ENCODE measurements around the gene ABO.
"Not testable (repeated sequence)": the region's sequence is repeated elsewhere in the genome, so short reads cannot be mapped to it uniquely, and the experiment has no call there.

ABO gene

DNA sequence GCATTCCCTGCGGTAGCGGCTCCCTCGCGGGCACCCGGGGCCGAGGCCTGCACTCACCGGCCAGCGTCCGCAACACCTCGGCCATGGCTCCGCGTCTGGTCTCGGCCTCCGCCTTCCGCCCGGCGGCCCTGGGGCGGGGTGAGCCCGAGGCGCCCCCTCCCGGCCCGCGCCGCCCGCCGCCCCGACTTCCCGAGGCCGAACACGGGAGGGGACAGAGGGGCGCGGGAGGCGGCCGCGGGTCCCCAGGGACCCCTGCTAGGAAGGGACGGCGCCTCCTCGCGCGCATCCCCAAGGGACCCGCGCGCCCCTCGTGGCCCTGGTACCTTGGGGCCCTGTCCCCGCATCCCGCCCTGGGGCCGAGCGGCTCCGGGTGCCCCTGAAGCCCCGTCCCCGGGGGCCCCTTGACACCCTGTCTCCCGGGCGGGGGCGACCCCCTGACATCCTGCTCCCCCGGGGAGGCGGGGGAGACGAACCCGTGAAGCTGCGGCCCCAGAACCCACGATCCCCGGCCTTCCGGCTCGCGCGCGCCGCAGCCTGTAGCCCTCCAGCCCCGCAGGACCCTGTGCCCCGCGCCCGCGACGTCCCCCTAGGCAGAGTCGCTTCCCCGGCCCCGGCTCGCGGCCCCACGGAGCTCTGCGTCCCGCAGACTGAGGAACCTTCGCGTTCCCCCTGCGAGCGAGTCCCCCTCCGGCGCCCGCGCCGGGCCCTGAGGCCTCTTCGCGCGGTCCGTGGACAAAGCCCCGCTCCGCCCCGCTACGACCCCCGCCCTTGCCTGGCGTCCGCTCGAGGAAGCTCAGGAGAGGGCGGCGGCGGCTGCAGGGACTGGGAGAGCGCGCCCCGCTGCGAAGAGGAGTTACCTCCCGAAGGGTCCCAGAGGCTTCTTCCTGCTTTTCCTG, at the start of gene ABO:
Gene ABO, minus strand, starts transcription at position 97 of the 896 bp plus-strand sequence.
- DNase-seq (ENCODE audit: low spot score) = no peak

DNA sequence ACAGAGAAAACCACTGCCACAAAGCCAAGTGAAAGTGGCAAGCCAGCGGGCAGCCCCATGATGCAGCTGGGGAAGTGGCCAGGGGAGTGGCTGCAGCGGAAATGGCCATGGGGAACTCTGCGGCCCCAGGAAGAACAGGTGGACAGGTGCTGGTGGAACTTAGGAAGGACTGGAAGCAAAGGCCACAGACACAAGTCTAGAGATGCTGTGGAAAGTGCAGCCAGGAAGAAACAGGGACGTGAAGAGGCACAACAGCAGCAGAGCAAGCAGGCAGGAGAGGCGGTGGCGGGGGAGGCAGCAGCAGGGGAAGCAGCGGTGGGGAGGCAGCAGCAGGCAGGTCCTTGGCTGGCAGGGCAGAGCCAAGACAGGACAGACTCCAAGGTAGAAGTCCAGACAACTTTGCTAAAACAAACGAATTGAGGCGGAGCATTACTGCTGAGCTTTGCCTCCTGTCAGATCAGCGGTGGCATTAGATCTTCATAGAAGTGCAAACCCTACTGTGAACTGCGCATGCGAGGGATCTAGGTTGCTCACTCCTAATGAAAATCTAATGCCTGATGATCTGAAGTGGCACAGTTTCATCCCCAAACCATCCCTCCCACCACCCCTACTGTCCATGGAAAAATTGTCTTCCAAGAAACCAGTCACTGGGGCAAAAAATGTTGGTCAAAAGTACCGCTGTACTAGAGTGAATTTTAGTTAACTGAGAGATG, 49.1 kb upstream of the ABO start:
- DNase-seq (ENCODE audit: low spot score) = no peak

DNA sequence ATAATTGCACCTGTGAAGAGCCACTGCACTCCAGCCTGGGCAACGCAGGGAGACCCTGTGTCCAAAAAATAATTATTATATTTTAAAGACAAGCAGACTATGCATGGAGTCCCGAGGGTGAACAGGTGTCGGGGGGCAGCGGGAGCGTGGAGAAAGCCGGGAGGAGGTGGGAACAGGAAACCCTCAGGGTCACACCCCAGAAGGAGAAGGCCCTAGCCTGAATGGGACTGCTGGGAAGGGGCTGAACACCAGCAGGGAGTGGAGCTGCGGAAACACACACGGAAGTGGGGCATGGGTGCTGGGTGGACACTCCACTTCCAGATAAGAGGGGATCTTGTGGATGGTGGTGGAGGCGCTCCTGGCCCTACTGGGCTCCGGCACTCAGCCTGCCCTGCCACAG, 48.2 kb upstream of the ABO start:
- no peak for DNase-seq (ENCODE audit: low spot score)

DNA sequence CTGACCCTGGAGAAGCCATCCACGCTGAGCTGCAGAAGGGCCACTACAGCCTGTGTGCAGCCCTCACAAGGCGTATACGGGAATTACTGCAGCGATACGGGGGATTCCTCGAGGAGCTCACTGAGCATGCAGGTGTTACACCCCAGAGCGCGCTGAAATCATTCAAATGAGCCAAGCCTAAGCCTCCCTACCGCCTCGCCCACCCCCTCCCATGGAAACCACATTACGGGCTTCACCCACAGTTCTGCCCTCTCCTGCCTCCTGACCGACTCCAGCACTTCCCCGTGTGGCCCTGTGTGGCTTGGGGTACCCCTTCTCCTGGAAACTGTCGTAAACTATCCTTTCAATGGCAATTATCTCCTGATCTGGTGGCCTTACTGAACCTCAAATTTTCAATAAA, 47.7 kb upstream of the ABO start:
- DNase-seq (ENCODE audit: low spot score) = no peak

DNA sequence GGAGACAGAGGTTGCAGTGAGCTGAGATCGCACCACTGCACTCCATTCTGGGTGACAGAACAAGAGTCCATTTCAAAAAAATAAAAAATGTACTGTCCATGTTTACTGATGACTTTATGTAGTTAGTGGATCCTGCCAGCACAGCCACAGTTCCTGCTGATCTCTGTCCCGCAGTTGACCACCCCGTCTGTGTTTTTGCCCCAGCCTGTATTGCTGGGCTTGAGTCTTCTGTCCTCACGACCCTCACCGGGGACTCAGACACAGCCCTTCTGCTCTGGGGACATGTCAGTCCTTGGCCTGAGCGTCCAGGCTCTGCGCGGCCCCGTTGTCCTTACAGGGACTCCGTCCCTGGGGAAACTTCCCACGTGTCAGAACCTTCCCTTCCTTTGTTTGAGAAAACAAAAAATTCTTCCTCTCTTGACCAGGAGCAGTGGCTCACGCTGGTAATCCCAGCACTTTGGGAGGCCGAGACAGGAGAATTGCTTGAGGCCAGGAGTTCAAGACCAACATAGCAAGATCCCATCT, 46.5 kb upstream of the ABO start:
- no peak for DNase-seq (ENCODE audit: low spot score)

DNA sequence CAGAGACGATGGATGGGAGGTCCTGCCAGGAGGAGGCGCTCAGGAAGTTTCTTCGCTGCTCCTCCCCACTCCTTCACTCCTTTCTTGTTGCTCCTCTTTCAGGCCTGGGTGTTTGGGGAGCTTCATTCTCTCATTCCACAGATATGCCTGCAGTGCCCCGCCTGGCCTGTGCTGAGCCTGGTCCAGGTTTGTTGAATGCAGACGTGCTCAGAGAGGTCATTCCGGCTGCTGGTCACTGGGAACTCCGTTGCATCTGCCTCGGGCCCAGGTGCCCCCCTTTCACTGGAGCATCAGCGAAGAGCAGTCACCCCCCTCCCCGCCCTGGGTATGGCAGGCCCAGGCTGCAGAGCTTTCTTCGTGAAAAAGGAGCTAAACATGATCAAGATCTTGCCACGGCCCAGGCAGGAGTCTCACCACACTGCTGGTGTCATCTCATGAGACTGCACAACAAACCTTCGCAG, 45.5 kb upstream of the ABO start:
- no peak for DNase-seq (ENCODE audit: low spot score)

DNA sequence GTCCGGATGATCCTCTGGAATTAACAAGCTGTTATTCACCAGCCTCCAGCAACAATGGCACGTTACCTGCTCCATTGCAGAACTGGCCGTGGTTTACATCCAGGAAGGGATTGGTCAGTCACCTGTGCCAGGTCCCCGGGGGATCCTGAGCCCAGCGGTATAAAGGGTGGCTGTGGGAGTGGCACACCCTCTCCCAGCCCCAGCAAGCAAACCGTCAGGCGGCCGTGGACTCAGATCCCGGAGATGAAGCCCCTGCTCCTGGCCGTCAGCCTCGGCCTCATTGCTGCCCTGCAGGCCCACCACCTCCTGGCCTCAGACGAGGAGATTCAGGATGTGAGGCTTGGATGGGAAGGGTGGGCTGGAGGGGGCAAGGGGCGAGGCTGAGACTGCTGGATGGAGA, 42.5 kb upstream of the ABO start:
- DNase-seq (ENCODE audit: low spot score) = not testable (repeated sequence)

DNA sequence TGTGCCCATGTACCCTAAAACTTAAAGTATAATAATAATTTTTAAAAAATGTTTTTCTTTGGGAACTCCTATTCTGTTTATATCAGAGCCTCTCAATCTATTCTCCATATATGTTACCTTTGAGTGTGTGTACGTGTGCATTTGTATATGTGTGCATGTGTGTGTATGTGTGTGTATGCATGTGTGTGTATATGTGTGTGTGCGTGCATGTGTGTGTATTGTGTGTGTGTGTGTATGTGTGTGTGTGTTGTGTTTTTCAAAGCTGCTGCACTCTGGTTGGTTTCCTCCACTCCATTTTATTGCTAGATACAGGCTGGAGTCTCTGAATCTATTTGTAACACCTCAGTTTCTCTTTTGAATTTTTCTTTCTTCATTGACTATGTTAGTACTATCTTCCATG, 41.0 kb upstream of the ABO start:
- DNase-seq (ENCODE audit: low spot score) = no peak

DNA sequence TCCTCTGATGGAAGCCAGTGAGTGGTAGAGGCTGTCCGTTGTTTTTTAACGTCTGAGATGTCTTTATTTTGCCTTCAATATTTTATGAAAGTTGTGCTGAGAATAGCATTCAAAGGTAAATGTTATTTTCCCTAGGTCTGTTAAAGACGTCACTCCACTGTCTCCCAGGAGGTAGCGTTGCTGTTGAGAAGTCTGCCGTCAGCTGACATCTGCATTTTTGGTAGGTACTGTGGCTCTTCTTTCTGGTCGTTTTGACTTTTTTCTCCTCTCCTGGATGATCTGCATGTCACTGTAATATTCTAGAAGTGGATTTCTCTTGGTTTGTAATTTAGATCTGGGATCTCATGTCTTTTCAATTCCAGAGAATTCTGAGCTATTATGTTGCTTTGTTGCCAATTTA, 34.6 kb upstream of the ABO start:
- DNase-seq (ENCODE audit: low spot score) = no peak

DNA sequence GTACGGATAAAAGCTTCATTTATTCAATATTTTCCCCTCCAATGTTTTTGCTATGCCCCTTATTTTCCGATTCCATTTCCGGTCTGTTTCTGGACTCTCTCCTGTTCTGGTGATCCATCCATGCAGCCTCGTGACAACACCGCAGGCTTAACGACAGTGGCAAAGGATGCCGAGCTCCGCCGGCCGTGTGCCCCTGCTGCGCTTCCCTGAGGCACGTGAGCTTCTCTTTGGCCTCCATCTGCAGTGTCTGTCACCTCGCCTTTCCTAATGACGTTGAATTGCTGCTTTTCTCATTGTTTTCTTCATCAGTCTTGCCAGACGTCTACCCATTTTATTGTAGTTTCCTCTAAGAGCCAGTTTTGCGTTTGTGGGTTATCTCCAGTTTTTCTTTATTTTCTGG, 32.3 kb upstream of the ABO start:
- no peak for DNase-seq (ENCODE audit: low spot score)

DNA sequence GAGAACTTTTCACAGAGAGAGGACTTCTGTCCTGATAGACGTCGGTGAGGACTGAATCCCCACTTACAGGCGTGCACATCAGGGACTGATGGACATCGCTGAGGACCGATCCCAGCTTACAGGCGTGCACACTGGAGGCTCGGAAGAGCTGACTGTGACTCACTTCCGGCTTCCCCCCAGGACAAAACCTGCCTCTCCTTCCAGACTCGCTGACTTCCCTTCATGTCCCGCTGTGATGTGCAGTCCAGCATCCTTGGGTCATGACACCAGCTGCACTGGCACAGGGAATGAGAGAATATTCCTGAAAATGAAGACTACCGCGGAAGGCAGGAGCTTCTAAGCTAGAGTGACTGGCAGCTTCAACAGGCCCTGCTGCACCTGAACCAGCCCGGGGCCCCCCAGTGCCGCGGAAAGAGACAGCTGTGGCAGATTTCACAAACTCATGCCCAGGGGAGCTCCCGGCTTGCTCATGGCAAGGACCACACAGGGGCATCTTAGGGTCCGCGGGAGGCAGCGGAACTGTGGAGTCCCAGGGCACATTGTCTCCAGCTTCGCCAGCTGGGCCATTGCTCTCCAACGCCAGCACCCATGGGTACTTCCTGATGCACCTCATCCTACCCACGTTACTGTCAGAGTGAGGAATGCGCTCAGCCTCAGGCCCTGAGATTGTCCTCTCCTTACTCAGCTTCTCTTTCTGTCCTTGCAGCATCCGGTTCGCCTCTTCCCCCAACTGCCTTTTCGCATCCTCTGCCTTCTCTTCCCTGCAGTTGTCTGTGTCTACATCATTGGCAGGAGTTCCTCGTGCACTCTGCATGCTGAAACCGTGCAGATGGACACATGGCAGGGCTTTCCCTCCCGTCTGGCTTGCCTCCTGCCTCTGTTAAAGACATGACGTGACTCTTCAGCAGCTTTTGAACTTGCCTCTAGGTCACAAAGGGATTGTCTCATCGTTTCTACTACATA, 31.5 kb upstream of the ABO start:
- no peak for DNase-seq (ENCODE audit: low spot score)

DNA sequence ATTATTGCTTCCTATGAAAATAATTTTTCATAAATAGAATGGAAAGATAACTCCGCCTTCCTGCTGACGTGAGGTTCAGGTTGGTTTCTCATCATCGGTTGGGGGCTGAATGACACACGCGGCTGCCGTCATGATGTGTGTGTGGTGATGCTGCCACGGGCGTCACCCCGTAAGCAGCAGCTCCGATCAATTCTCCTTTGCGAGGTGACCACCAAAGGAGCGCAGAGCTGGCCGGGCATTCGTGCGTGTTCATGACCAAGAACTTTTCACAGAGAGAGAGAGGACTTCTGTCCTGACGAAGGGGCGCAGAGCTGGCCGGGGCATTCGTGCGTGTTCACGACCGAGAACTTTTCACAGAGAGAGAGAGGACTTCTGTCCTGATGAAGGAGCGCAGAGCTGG, 30.7 kb upstream of the ABO start:
- DNase-seq (ENCODE audit: low spot score) = no peak

DNA sequence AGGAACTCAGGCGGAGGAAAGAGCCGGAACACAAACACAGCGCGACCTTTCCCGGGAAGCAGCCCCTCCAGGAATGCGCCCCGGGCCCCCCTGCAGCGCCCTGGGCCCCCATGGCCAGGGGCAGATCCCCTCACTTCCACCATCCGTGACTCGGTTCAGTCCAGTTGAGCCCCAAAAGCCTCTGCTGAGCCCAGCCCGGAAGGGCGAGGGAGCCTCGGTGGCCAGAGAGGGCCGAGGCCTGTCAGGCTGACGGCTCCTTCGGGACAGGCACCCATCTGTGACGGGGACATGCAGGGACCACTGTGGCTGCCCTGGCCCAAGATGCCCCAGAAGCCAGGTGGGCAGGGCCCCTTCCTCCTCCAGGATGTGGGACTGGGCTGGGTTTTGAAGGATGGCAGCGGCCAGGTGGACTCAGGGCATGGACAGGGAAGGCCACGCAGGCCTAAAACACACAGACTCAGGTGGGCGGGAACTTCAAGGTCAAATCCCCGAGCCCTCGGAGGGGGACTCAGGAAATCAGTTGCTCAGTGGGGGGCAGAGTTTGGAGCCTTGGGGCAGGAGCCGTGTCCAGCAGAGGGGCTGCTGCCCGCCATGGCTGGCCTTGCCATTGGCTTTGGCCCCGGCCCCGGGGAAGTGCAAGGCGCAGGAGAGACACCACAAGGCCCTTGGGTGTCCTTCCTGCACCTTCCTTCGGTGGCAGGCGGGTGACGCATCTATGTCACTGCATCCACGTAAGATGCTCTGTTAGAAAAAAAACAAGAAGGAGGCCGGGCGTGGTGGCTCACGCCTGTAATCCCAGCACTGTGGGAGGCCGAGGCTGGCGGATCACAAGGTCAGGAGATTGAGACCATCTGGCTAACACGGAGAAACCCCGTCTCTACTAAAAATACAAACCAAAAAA, 29.7 kb upstream of the ABO start:
- no peak for DNase-seq (ENCODE audit: low spot score)

DNA sequence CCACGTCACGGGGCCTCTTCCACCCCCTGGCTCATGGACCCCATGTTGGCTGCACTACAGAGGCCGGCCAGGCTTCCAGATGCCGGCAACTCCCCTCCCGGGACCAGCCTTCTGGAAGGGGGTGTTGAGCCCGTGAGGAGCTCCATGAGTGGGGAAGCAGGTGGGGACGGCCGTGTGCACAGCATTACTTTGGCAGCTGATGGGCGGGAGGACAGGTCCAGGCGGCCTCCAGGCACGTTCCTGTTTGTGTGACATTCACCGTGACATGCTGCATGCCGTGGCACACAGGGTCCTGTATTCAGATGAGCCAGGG, 29.1 kb upstream of the ABO start:
- no peak for DNase-seq (ENCODE audit: low spot score)

DNA sequence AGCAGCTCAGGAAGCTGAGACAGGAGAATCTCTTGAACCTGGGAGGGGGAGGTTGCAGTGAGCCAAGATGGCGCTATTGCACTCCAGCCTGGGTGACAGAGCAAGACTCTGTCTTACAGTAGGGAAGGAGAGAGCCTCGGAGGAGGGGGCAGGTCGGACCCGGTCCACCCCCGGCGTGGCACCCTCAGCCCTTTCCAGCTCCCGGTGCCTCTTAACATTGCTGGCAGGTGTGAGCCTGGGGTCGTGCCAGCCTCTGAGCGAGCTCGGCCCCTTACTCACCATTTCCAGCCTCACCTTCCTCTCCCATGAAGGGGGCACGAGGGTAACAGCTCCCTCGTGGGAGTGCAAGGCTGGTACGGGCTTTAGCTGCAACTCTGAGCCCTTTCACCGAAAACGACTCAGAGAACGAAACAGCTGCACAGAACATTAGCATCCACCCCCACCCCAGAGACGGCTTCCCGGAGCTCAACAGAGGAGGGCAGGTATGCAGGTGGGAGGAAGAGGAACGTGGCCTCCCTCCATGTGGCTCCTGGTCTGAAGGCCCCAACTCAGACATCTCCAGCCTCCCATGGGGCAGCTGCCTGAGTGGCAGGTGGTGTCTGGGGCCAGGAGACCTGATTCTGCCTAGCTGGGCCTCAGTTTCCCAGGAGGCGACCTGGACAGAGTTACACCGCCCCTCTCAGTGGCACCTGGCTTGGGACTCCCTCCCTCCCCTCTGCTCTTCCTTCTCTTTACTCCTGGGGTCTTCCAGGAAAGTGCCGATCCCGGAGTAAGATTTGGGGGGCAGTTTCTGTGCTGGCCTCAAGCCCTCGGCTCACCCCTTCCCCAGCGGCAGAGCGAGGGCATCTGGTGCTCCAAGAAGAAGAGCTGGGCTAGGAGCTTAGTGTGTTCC, 28.5 kb upstream of the ABO start:
- no peak for DNase-seq (ENCODE audit: low spot score)

DNA sequence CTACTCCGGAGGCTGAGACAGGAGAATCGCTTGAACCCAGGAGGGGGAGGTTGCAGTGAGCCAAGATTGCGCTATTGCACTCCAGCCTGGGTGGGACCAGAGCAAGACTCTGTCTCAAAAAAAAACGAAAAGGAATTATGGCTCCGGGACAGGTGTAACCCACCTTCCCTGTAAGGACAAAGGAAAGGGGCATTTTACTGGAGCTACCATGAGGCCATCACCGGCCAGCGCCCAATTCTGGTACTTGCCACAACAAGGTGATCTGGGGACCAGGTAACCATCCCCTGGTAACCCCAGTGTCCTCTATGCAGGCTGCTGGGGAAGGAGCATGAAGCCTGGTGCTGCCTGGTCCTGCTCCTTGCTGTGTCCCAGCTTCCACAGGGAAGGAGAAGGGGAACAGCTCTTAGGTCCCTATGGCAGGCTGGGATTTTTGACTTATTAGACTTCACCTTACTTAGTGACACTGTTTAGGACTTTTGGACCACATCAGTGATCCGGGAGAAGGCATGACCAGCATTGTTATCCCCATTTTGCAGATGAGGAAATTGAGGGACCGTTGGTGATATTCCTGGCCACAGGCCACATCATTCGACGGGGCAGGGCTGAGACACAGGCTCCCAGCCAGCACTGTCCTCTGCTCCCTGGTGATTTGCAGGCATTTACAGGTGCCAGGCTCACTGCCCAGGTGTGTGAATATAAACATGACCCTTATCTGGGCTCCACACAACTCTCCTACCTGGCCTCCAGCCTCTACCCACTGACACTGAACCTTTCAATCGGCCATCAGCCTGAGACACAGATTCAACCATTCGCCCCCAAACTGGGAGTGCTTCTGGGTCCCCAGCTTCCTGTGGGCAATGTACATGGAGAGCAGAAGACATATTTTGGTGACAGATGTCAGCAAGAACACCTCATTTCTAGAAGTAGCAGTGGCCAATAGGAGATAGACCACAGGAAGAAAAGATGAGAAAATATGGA, 26.5 kb upstream of the ABO start:
- DNase-seq (ENCODE audit: low spot score) = no peak

DNA sequence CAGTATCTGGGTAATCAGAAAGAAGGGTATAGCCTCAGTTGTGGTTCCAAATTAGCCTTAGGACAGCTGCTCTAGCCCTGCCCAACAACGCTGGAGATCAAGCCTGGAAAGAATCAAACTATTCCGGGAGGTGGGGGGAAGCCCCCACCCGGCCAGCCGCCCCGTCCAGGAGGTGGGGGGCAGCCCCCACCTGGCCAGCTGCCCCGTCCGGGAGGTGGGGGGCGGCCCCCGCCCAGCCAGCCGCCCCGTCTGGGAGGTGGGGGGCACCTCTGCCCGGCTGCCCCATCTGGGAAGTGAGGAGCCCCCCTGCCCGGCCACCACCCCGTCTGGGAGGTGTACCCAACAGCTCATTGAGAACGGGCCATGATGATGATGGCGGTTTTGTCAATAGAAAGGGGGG, 25.0 kb upstream of the ABO start:
- DNase-seq (ENCODE audit: low spot score) = not testable (repeated sequence)

DNA sequence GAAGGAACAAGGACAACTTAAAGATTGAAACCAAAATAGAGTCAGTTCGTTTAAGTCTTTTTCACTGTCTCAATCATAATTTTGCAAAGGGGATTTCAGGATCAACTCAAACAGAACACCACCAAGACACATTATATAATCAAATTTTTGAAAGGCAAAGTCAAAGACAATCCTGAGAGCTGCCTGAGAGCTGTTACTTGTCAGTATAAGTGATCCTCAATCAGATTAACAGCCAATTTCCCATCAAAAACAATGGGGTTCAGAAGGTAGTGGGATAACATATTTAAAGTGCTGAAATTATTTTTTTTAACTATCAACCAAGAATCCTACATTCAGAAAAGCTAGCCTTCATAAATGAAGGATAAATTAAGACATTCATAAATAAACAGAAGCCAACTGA, 19.3 kb upstream of the ABO start:
- DNase-seq (ENCODE audit: low spot score) = no peak

DNA sequence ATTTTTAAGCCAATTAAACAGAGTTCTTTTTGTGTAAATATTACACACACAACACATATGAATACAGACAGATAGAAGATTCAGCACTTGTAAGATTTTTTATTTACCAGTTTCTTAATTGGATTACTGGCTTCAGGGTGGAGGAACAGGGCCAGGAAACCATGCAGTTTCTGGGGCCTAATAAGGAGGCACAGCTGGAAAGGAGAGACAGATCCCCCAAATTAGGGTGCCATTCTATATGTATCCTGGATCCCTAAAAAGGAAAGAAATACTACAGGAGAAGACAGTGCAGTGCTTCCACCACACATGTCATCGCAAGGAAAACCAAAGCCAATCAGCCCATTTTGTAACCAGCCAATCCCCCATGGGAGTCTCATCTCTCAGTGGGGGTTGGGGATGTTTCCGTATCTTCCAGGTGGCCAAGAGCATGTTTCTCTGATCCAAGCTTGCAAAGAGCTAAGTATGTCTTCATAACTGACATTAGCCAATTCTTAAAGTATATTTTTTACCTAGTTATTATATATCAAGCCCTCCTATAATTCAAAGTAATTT, 15.8 kb upstream of the ABO start:
- DNase-seq (ENCODE audit: low spot score) = no peak

All from ecto neural progenitor cell (in vitro differentiated cells).